Gastroesophageal sphincter (tissue), 3 donors: Measurements from ENCODE around the gene DGKI.

Source experiments
- CTCF ChIP-seq, 4 experiments: fragments of 200-600 bp in 2 of 4; fragments of 450-650 bp in 2 of 4; sonication (generic) in 1 of 4; IDR thresholded peaks; one replicate each; pipeline ENCODE4 v1.5.1; 2017 to 2019; ENCODE audit warnings: antibody characterized with exemption in 4 of 4, mild to moderate bottlenecking in 2 of 4, moderate library complexity in 2 of 4
- EP300 ChIP-seq: sonication (generic); formaldehyde crosslinking; IDR thresholded peaks from one replicate; pipeline ENCODE4 v1.6.1; 2017; ENCODE audit warnings: antibody characterized with exemption, mild to moderate bottlenecking
- POLR2A ChIP-seq, 2 donors: fragments of 450-650 bp; IDR thresholded peaks; one replicate each; pipeline ENCODE4 v1.6.1; 2017; ENCODE audit warnings: antibody characterized with exemption in 2 of 2, mild to moderate bottlenecking in 2 of 2, moderate library complexity in 1 of 2
- POLR2AphosphoS5 ChIP-seq: sonication (generic); formaldehyde crosslinking; IDR thresholded peaks from one replicate; pipeline ENCODE4 v1.6.1; 2017; ENCODE audit warnings: antibody characterized with exemption

DNA sequence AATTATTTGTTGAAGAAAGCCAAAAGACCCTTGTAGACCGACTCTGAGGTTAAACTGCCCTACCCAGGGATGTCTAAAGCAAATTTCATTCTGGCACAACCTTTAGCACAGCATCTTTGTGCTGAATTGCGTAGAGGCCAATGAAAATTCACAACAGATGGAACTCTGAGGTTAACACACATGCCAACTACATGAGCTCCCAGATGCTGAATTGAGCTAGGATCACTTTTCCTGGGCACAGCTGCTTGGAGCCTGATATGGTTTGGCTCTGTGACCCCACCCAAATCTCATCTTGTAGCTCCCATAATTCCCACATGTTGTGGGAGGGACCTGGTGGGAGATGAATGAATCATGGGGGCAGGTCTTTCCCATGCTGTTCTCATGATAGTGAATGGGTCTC lies 345.2 kb downstream of the DGKI start:
- no peak for TF ChIP-seq CTCF (IDR thresholded peaks at IDR 0.05)
- TF ChIP-seq EP300 = no peak
- no peak for TF ChIP-seq POLR2A (IDR thresholded peaks at IDR 0.05)
- TF ChIP-seq POLR2AphosphoS5 = no peak
